Peyer's patch (tissue), 4 donors: ENCODE results near the gene DTX4.

ENCODE experiments used
- POLR2A ChIP-seq, 2 donors: fragments of 450-650 bp; IDR thresholded peaks; one replicate each; pipeline ENCODE4 v1.5.1; 2017; ENCODE audit warnings: antibody characterized with exemption in 2 of 2, mild to moderate bottlenecking in 2 of 2, moderate library complexity in 2 of 2
- TF ChIP-seq, protein P1 (sequence below), 6 experiments: fragments of 450-650 bp in 4 of 6; fragments of 200-600 bp in 2 of 6; sonication (generic) in 1 of 6; IDR thresholded peaks; one replicate each; pipeline ENCODE4 v1.5.1; 2017 to 2019; ENCODE audit warnings: antibody characterized with exemption in 6 of 6, mild to moderate bottlenecking in 3 of 6, moderate library complexity in 1 of 6

DNA sequence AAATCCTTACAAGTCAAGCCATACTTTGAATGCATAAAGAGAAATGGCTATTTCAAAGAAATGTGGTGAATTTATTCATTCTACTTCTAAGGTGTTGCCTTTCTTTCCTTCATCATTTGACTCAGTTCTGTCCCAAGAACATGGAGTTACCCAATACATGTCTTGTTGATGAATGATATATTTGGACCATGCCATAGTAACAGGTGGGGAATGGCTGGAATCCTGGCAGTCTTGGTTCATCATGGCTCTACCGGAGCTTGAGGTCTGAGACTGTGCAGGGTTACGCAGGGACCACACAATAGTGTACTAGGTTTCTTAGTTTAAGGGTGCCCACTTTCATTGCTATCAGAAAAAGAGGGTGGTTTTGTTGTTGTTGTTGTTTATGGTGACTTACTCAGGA lies 81.1 kb downstream of the DTX4 start:
- TF ChIP-seq, protein P1, sequence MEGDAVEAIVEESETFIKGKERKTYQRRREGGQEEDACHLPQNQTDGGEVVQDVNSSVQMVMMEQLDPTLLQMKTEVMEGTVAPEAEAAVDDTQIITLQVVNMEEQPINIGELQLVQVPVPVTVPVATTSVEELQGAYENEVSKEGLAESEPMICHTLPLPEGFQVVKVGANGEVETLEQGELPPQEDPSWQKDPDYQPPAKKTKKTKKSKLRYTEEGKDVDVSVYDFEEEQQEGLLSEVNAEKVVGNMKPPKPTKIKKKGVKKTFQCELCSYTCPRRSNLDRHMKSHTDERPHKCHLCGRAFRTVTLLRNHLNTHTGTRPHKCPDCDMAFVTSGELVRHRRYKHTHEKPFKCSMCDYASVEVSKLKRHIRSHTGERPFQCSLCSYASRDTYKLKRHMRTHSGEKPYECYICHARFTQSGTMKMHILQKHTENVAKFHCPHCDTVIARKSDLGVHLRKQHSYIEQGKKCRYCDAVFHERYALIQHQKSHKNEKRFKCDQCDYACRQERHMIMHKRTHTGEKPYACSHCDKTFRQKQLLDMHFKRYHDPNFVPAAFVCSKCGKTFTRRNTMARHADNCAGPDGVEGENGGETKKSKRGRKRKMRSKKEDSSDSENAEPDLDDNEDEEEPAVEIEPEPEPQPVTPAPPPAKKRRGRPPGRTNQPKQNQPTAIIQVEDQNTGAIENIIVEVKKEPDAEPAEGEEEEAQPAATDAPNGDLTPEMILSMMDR (IDR thresholded peaks at IDR 0.05): no peak
- no peak for TF ChIP-seq POLR2A (IDR thresholded peaks at IDR 0.05)
